ENCODE data around the gene ZNF219.

ZNF219 gene

GRCh38 chr14:21083565-21084325, 14.7 kb downstream of the ZNF219 start:
- peak overlapping the region; percentile 70 for H3K27ac Mint-ChIP-seq
- no peaks in the 10 kb centered on the region for H3K27me3 Mint-ChIP-seq (ENCODE audit: low read depth, poor library complexity)
- TF ChIP-seq CTCF (IDR thresholded peaks at IDR 0.05), result no peak

GRCh38 chr14:21081521-21082142, 16.8 kb downstream of the ZNF219 start:
- Mint-ChIP-seq H3K4me3 (no peak overlapping the region), H3K4me1 (peaks cover 3% of the 10 kb centered on the region), H3K27ac (no peak overlapping the region), H3K9me3 (no peaks in the 10 kb centered on the region), H3K36me3 (ENCODE audit: low read depth) (peaks cover 75% of the 10 kb centered on the region), H3K27me3 (ENCODE audit: low read depth, poor library complexity) (peaks cover 3% of the 10 kb centered on the region)
- DNase-seq, result no peak
- TF ChIP-seq CTCF (IDR thresholded peaks at IDR 0.05), result no peak

More at GRCh38 chr14:21083565-21084325, 14.7 kb downstream of the ZNF219 start:
- H3K9me3 Mint-ChIP-seq, result no peaks in the 10 kb centered on the region
- DNase-seq, result no peak
- no peak overlapping the region for H3K4me3 Mint-ChIP-seq
- peaks cover 15% of the 10 kb centered on the region for H3K4me1 Mint-ChIP-seq
- H3K36me3 Mint-ChIP-seq (ENCODE audit: low read depth), result peaks cover 73% of the 10 kb centered on the region

- Mint-ChIP-seq H3K27me3 (ENCODE audit: low read depth, poor library complexity) (peaks cover 3% of the 10 kb centered on the region), H3K36me3 (ENCODE audit: low read depth) (peaks cover 73% of the 10 kb centered on the region), H3K4me1 (peaks cover 6% of the 10 kb centered on the region), H3K27ac (no peak overlapping the region), H3K9me3 (no peaks in the 10 kb centered on the region), H3K4me3 (no peak overlapping the region)
- DNase-seq, result no peak
- no peak for TF ChIP-seq CTCF (IDR thresholded peaks at IDR 0.05)
Observed at GRCh38 chr14:21078726-21079125, 19.7 kb downstream of the ZNF219 start.

GRCh38 chr14:21078287-21078686, 20.2 kb downstream of the ZNF219 start:
- Mint-ChIP-seq H3K4me1 (peaks cover 11% of the 10 kb centered on the region), H3K27ac (no peak overlapping the region), H3K9me3 (no peaks in the 10 kb centered on the region), H3K36me3 (ENCODE audit: low read depth) (peaks cover 76% of the 10 kb centered on the region), H3K4me3 (no peak overlapping the region), H3K27me3 (ENCODE audit: low read depth, poor library complexity) (peaks cover 3% of the 10 kb centered on the region)
- DNase-seq, result no peak
- TF ChIP-seq CTCF (IDR thresholded peaks at IDR 0.05), result no peak

- no peak for DNase-seq
- Mint-ChIP-seq H3K27me3 (ENCODE audit: low read depth, poor library complexity) (peaks cover 3% of the 10 kb centered on the region), H3K4me3 (no peak overlapping the region), H3K4me1 (peaks cover 17% of the 10 kb centered on the region), H3K36me3 (ENCODE audit: low read depth) (peaks cover 73% of the 10 kb centered on the region), H3K27ac (no peak overlapping the region), H3K9me3 (no peaks in the 10 kb centered on the region)
- TF ChIP-seq CTCF (IDR thresholded peaks at IDR 0.05), result no peak
Observed at GRCh38 chr14:21077672-21078071, 20.8 kb downstream of the ZNF219 start.
